SW 1271 (cell line): ENCODE results near the gene MUC6.

Experiments
- DNase-seq, 2 experiments: peaks; one replicate each; lab custom pipeline; 2025; lab: John Stamatoyannopoulos, UW

The MUC6 gene

GRCh38 chr11:1051356-1052132, 15.0 kb upstream of the MUC6 start:
- DNase-seq = no peak

GRCh38 chr11:1050581-1051355, 14.2 kb upstream of the MUC6 start:
- DNase-seq = peak; percentile 40 to 56

- no peak for DNase-seq
Measured at GRCh38 chr11:1049911-1050580, 13.5 kb upstream of the MUC6 start.

GRCh38 chr11:1049431-1049891, 12.9 kb upstream of the MUC6 start:
- no peak for DNase-seq

- DNase-seq = no peak
Measured at GRCh38 chr11:1049071-1049405, 12.5 kb upstream of the MUC6 start.

GRCh38 chr11:1048375-1049070, 12.0 kb upstream of the MUC6 start:
- DNase-seq = no peak

- DNase-seq = no peak
Measured at GRCh38 chr11:1047595-1048156, 11.2 kb upstream of the MUC6 start.

- no peak for DNase-seq
Measured at GRCh38 chr11:1044160-1044559, 7.6 kb upstream of the MUC6 start.

GRCh38 chr11:1043563-1044096, 7.1 kb upstream of the MUC6 start:
- DNase-seq = no peak

- no peak for DNase-seq
Measured at GRCh38 chr11:1042626-1043562, 6.4 kb upstream of the MUC6 start.

GRCh38 chr11:1041936-1042608, 5.6 kb upstream of the MUC6 start:
- DNase-seq = no peak

- DNase-seq = no peak
Measured at GRCh38 chr11:1041471-1041870, 5.0 kb upstream of the MUC6 start.

GRCh38 chr11:1041149-1041467, 4.6 kb upstream of the MUC6 start:
- DNase-seq = no peak

- no peak for DNase-seq
Measured at GRCh38 chr11:1040428-1041148, 4.1 kb upstream of the MUC6 start.

GRCh38 chr11:1039481-1040427, 3.2 kb upstream of the MUC6 start:
- DNase-seq = no peak

- no peak for DNase-seq
Measured at GRCh38 chr11:1038921-1039320, 2.4 kb upstream of the MUC6 start.

- no peak for DNase-seq
Measured at GRCh38 chr11:1038361-1038760, 1.8 kb upstream of the MUC6 start.

GRCh38 chr11:1037506-1038055, 1.1 kb upstream of the MUC6 start:
- DNase-seq = no peak
